Mucosa of descending colon (tissue), 3 donors: ENCODE results near the gene BEX1. TPM values are rescaled to one million over a fixed set of nuclear protein-coding genes. Genes with fewer than 3 reads are reported as not detected.

ENCODE experiments used
- ATAC-seq: fragments of 200-7000 bp; cut with Tn5 transposase; one replicate; pipeline ENCODE4 v1.9.1; 2020; ENCODE audit warnings: mild to moderate bottlenecking, moderate library complexity
- DNase-seq, 3 donors: peaks; one replicate each; pipeline ENCODE4 v3.0.0-alpha.2; 2020
- H3K36me3 ChIP-seq: fragments of 200-600 bp; one replicate; pipeline ENCODE4 v1.8.0; 2021; ENCODE audit warnings: low read depth, mild to moderate bottlenecking
- H3K4me1 ChIP-seq: fragments of 200-600 bp; one replicate; pipeline ENCODE4 v1.8.0; 2021; ENCODE audit warnings: low read depth, mild to moderate bottlenecking
- H3K4me3 ChIP-seq: fragments of 200-600 bp; one replicate; pipeline ENCODE4 v1.8.0; 2021; ENCODE audit warnings: mild to moderate bottlenecking
- H3K9me3 ChIP-seq: fragments of 200-600 bp; one replicate; pipeline ENCODE4 v1.8.0; 2021; ENCODE audit warnings: mild to moderate bottlenecking
- CTCF ChIP-seq: fragments of 200-600 bp; IDR thresholded peaks from one replicate; pipeline ENCODE4 v1.8.0; 2022; ENCODE audit warnings: antibody characterized with exemption, mild to moderate bottlenecking
- intact Hi-C, 2 donors: fragments of 100-400 bp; cut with DNase I in 1 of 2; cut with micrococcal nuclease in 1 of 2; formaldehyde crosslinking; loops; one replicate each; pipeline versions ENCODE4 v1.11.0 to v1.11.1; 2022; cut with DNase I, micrococcal nuclease
- total RNA-seq, 3 donors: library from RNA; stranded (reverse); fragmentation: NEBNext Ultra II Directional in 2 of 3; extraction: Animal tissue kit (Norgen Biotek cat#: 25700) in 2 of 3; gene quantifications; one replicate each; pipeline versions ENCODE4 v1.2.1 to v1.2.4, GENCODE V29; 2021 to 2023
- donor health status: DM: no; HTN: no; CAD: no; lungs with moderate emphysema.
- donor health status: DM: no; HTN: no; CAD: no.
- donor health status: DM: no; HTN: yes; CAD: no.

BEX1 gene
- total RNA-seq, 3 donors from 2014 or later: 0.87 to 7.3 TPM; not detected in 1

- DNase-seq: no peak
- no peak for ATAC-seq
- no peak overlapping the region for H3K4me3 ChIP-seq
- no peaks in the 10 kb centered on the region for H3K4me1 ChIP-seq
- H3K36me3 ChIP-seq: no peaks in the 10 kb centered on the region
- TF ChIP-seq CTCF: no peak
- intact Hi-C loops: no loop called here
- H3K9me3 ChIP-seq: no peaks in the 10 kb centered on the region
Observed at GRCh38 chrX:103066606-103067005, 2.6 kb upstream of the BEX1 start.

- TF ChIP-seq CTCF: no peak
- ATAC-seq (no peak), DNase-seq (peak in 1 of 3 donors; percentile 3)
- H3K4me1 ChIP-seq: no peaks in the 10 kb centered on the region
- H3K4me3 ChIP-seq: no peak overlapping the region
- H3K9me3 ChIP-seq: no peaks in the 10 kb centered on the region
- intact Hi-C loops: no loop called here
- no peaks in the 10 kb centered on the region for H3K36me3 ChIP-seq
Observed at GRCh38 chrX:103063191-103063845, 653 bp downstream of the BEX1 start.

- DNase-seq (no peak), ATAC-seq (no peak)
- intact Hi-C loops: no loop called here
- TF ChIP-seq CTCF: no peak
- H3K36me3 ChIP-seq: no peaks in the 10 kb centered on the region
- H3K4me3 ChIP-seq: no peak overlapping the region
- no peaks in the 10 kb centered on the region for H3K4me1 ChIP-seq
- H3K9me3 ChIP-seq: no peaks in the 10 kb centered on the region
Observed at GRCh38 chrX:103061486-103061885, 2.5 kb downstream of the BEX1 start.

GRCh38 chrX:103056902-103057301, 7.1 kb downstream of the BEX1 start:
- no peak for ATAC-seq
- Histone ChIP-seq H3K4me3 (no peak overlapping the region), H3K4me1 (no peaks in the 10 kb centered on the region), H3K9me3 (no peaks in the 10 kb centered on the region), H3K36me3 (no peaks in the 10 kb centered on the region)
- intact Hi-C loops: no loop called here
- no peak for TF ChIP-seq CTCF
- DNase-seq: no peak

GRCh38 chrX:103052625-103053024, 11.3 kb downstream of the BEX1 start:
- no peak for DNase-seq
- Histone ChIP-seq H3K4me1 (no peaks in the 10 kb centered on the region), H3K9me3 (no peaks in the 10 kb centered on the region), H3K36me3 (no peaks in the 10 kb centered on the region), H3K4me3 (no peak overlapping the region)
- no peak for ATAC-seq
- no peak for TF ChIP-seq CTCF
- intact Hi-C loops: no loop called here
